Mucosa of rectum (tissue), 2 donors: ENCODE data around the gene MDH1B.

Experiments
- H3K27ac ChIP-seq, 2 donors: one replicate each; pipeline ENCODE4 v1.7.0; 2013; ENCODE audit warnings: inconsistent platforms in 2 of 2, low read depth in 2 of 2, low read length in 2 of 2
- H3K27me3 ChIP-seq, 2 donors: one replicate each; pipeline ENCODE4 v1.7.0; 2013; ENCODE audit warnings: low read length in 2 of 2; ENCODE audit not compliant: control insufficient read depth in 2 of 2, insufficient read depth in 2 of 2
- H3K36me3 ChIP-seq, 2 donors: one replicate each; pipeline ENCODE4 v1.7.0; 2013; ENCODE audit warnings: low read length in 2 of 2; ENCODE audit not compliant: control insufficient read depth in 2 of 2, insufficient read depth in 2 of 2
- H3K4me1 ChIP-seq, 2 donors: one replicate each; pipeline ENCODE4 v1.7.0; 2013; ENCODE audit warnings: low read length in 2 of 2, mild to moderate bottlenecking in 1 of 2; ENCODE audit not compliant: control insufficient read depth in 2 of 2, insufficient read depth in 2 of 2
- H3K4me3 ChIP-seq, 2 donors: one replicate each; pipeline ENCODE4 v1.7.0; 2013; ENCODE audit warnings: low read length in 2 of 2
- H3K9ac ChIP-seq, 2 donors: one replicate each; pipeline ENCODE4 v1.7.0; 2013; ENCODE audit warnings: low read length in 2 of 2, low read depth in 1 of 2, mild to moderate bottlenecking in 1 of 2
- H3K9me3 ChIP-seq, 2 donors: one replicate each; pipeline ENCODE4 v1.7.0; 2013; ENCODE audit warnings: low read length in 2 of 2; ENCODE audit not compliant: control insufficient read depth in 2 of 2
- donor health status: healthy.
- donor health status: Normal muscosa, but diverticular disease.

Gene MDH1B

GRCh38 chr2:206776432-206776831, 11.3 kb upstream of the MDH1B start:
- no peak overlapping the region for H3K4me3 ChIP-seq
- no peak overlapping the region for H3K27ac ChIP-seq
- H3K4me1 ChIP-seq: no peaks in the 10 kb centered on the region
- H3K27me3 ChIP-seq: no peaks in the 10 kb centered on the region
- peaks cover 37% of the 10 kb centered on the region in 2 donors for H3K36me3 ChIP-seq
- H3K9ac ChIP-seq: no peak overlapping the region
- H3K9me3 ChIP-seq: peaks cover 0 to 5% of the 10 kb centered on the region in 2 donors

GRCh38 chr2:206774871-206775270, 9.7 kb upstream of the MDH1B start:
- H3K27ac ChIP-seq: no peak overlapping the region
- peaks cover 42 to 44% of the 10 kb centered on the region in 2 donors for H3K36me3 ChIP-seq
- H3K9me3 ChIP-seq: peaks cover 0 to 5% of the 10 kb centered on the region in 2 donors
- H3K27me3 ChIP-seq: no peaks in the 10 kb centered on the region
- H3K4me3 ChIP-seq: no peak overlapping the region
- no peaks in the 10 kb centered on the region for H3K4me1 ChIP-seq
- no peak overlapping the region for H3K9ac ChIP-seq

GRCh38 chr2:206766057-206766930, 1.2 kb upstream of the MDH1B start:
- Histone ChIP-seq H3K4me1 (peaks cover 0 to 4% of the 10 kb centered on the region in 2 donors), H3K27ac (peak overlapping the region in 1 of 2 donors; percentile 84), H3K27me3 (no peaks in the 10 kb centered on the region), H3K4me3 (peak overlapping the region; percentile 93 to 98), H3K9me3 (no peaks in the 10 kb centered on the region), H3K36me3 (peaks cover 9 to 17% of the 10 kb centered on the region in 2 donors), H3K9ac (peak overlapping the region; percentile 73 to 87)

- Histone ChIP-seq H3K4me3 (peak overlapping the region; percentile 93 to 98), H3K9ac (peak overlapping the region; percentile 73 to 87), H3K27ac (peak overlapping the region; percentile 76 to 84), H3K4me1 (peaks cover 0 to 4% of the 10 kb centered on the region in 2 donors), H3K27me3 (no peaks in the 10 kb centered on the region), H3K9me3 (no peaks in the 10 kb centered on the region), H3K36me3 (peaks cover 5 to 7% of the 10 kb centered on the region in 2 donors)
Measured at GRCh38 chr2:206764673-206765241, 371 bp downstream of the MDH1B start.

- H3K4me1 ChIP-seq: no peaks in the 10 kb centered on the region
- H3K27me3 ChIP-seq: no peaks in the 10 kb centered on the region
- H3K27ac ChIP-seq: no peak overlapping the region
- no peaks in the 10 kb centered on the region for H3K36me3 ChIP-seq
- H3K4me3 ChIP-seq: no peak overlapping the region
- no peaks in the 10 kb centered on the region for H3K9me3 ChIP-seq
- H3K9ac ChIP-seq: no peak overlapping the region
Measured at GRCh38 chr2:206756816-206757215, 8.3 kb downstream of the MDH1B start.

GRCh38 chr2:206740800-206741199, 24.3 kb downstream of the MDH1B start:
- Histone ChIP-seq H3K9me3 (no peaks in the 10 kb centered on the region), H3K27ac (no peak overlapping the region), H3K4me3 (no peak overlapping the region), H3K27me3 (no peaks in the 10 kb centered on the region), H3K36me3 (no peaks in the 10 kb centered on the region), H3K4me1 (no peaks in the 10 kb centered on the region), H3K9ac (no peak overlapping the region)

GRCh38 chr2:206739271-206739670, 25.9 kb downstream of the MDH1B start:
- Histone ChIP-seq H3K9ac (no peak overlapping the region), H3K27ac (no peak overlapping the region), H3K4me3 (no peak overlapping the region), H3K4me1 (no peaks in the 10 kb centered on the region), H3K27me3 (no peaks in the 10 kb centered on the region), H3K36me3 (no peaks in the 10 kb centered on the region), H3K9me3 (no peaks in the 10 kb centered on the region)

- Histone ChIP-seq H3K27ac (no peak overlapping the region), H3K36me3 (no peaks in the 10 kb centered on the region), H3K27me3 (no peaks in the 10 kb centered on the region)
Measured at GRCh38 chr2:206736935-206737334, 28.2 kb downstream of the MDH1B start.

GRCh38 chr2:206733341-206733740, 31.8 kb downstream of the MDH1B start:
- H3K36me3 ChIP-seq: no peaks in the 10 kb centered on the region
- no peak overlapping the region for H3K27ac ChIP-seq
- H3K27me3 ChIP-seq: peaks cover 0 to 4% of the 10 kb centered on the region in 2 donors
- no peaks in the 10 kb centered on the region for H3K4me1 ChIP-seq
- no peak overlapping the region for H3K9ac ChIP-seq
- H3K4me3 ChIP-seq: no peak overlapping the region
- H3K9me3 ChIP-seq: no peaks in the 10 kb centered on the region

More at GRCh38 chr2:206736935-206737334, 28.2 kb downstream of the MDH1B start:
- no peaks in the 10 kb centered on the region for H3K4me1 ChIP-seq
- no peaks in the 10 kb centered on the region for H3K9me3 ChIP-seq
- no peak overlapping the region for H3K9ac ChIP-seq
- H3K4me3 ChIP-seq: no peak overlapping the region
